OCI-LY7 (cell line): ENCODE results near the gene PPFIA3.

ENCODE experiments used
- CTCF ChIP-seq: fragments of 200-600 bp; sonication (generic); conservative IDR thresholded peaks from 2 replicates; pipeline ENCODE4 v1.5.1; 2014; ENCODE audit warnings: mild to moderate bottlenecking, antibody characterized with exemption, low read length, moderate library complexity, mixed read lengths
- EZH2phosphoT487 ChIP-seq: fragments of 200-600 bp; sonication (generic); IDR thresholded peaks from 2 replicates; pipeline ENCODE4 v1.6.1; 2018; ENCODE audit warnings: low read depth, borderline replicate concordance, mild to moderate bottlenecking, mixed run types, antibody characterized with exemption, low read length, moderate library complexity, mixed read lengths

GRCh38 chr19:49133621-49134454 lies 14.5 kb downstream of the PPFIA3 start:
- TF ChIP-seq CTCF (no peak), EZH2phosphoT487 (no peak)
